Right ventricle myocardium superior (tissue), 1 donor: ENCODE data around the gene TPT1. TPM values are rescaled to one million over a fixed set of nuclear protein-coding genes. Genes with fewer than 3 reads are reported as not detected.
"Not testable (repeated sequence)": the region's sequence is repeated elsewhere in the genome, so short reads cannot be mapped to it uniquely, and the experiment has no call there.

Experiments
- ATAC-seq: fragments of 200-7000 bp; cut with Tn5 transposase; one replicate; pipeline ENCODE4 v1.9.1; 2020; ENCODE audit warnings: mild to moderate bottlenecking; ENCODE audit not compliant: poor library complexity
- DNase-seq: peaks from one replicate; pipeline ENCODE4 v3.0.0-alpha.2; 2020
- intact Hi-C: fragments of 100-400 bp; cut with DNase I; formaldehyde crosslinking; loops from one replicate; pipeline ENCODE4 v1.11.2; 2022
- total RNA-seq: library from RNA; stranded (reverse); fragmentation: NEBNext Ultra II Directional; extraction: Animal tissue kit (Norgen Biotek cat#: 25700); gene quantifications from one replicate; pipeline ENCODE4 v1.2.1, GENCODE V29; 2021
- donor health status: DM: no; HTN: yes; CAD: no; lungs with severe emphysema.

TPT1 gene
- total RNA-seq, 1 donor from 2014 or later = 4,220 TPM

GRCh38 chr13:45316338-45316737, 24.6 kb downstream of the TPT1 start:
- intact Hi-C loops = no loop called here
- ATAC-seq = no peak

GRCh38 chr13:45315520-45316167, 25.3 kb downstream of the TPT1 start:
- ATAC-seq (peak; percentile 81), DNase-seq (peak; percentile 67)
- intact Hi-C loops = no loop called here

More at GRCh38 chr13:45316338-45316737, 24.6 kb downstream of the TPT1 start:
- DNase-seq = no peak

- ATAC-seq = no peak
- intact Hi-C loops = no loop called here
- no peak for DNase-seq
Measured at GRCh38 chr13:45314822-45315221, 26.2 kb downstream of the TPT1 start.

GRCh38 chr13:45310341-45311131, 30.4 kb downstream of the TPT1 start:
- ATAC-seq (no peak), DNase-seq (no peak)
- intact Hi-C loops = loop anchor here (2.0 kb wide), 1 partner anchor 264 kb away; no protein-coding TSS in a partner anchor

- no peak for ATAC-seq
- intact Hi-C loops = no loop called here
- no peak for DNase-seq
Measured at GRCh38 chr13:45306966-45307365, 34.0 kb downstream of the TPT1 start.

- DNase-seq (no peak), ATAC-seq (no peak)
- intact Hi-C loops = no loop called here
Measured at GRCh38 chr13:45305079-45305478, 35.9 kb downstream of the TPT1 start.

- intact Hi-C loops = no loop called here
- DNase-seq = no peak
Measured at GRCh38 chr13:45303866-45304265, 37.1 kb downstream of the TPT1 start.

GRCh38 chr13:45303026-45303425, 38.0 kb downstream of the TPT1 start:
- intact Hi-C loops = no loop called here
- ATAC-seq (no peak), DNase-seq (no peak)

More at GRCh38 chr13:45303866-45304265, 37.1 kb downstream of the TPT1 start:
- ATAC-seq = no peak

- no peak for ATAC-seq
- intact Hi-C loops = no loop called here
Measured at GRCh38 chr13:45302507-45302906, 38.5 kb downstream of the TPT1 start.

GRCh38 chr13:45301263-45301662, 39.7 kb downstream of the TPT1 start:
- ATAC-seq = no peak
- no peak for DNase-seq
- intact Hi-C loops = no loop called here

More at GRCh38 chr13:45302507-45302906, 38.5 kb downstream of the TPT1 start:
- no peak for DNase-seq

GRCh38 chr13:45300190-45300985, 40.6 kb downstream of the TPT1 start:
- DNase-seq = no peak
- intact Hi-C loops = no loop called here
- no peak for ATAC-seq

- intact Hi-C loops = no loop called here
- no peak for DNase-seq
- ATAC-seq = no peak
Measured at GRCh38 chr13:45299194-45299593, 41.8 kb downstream of the TPT1 start.

- intact Hi-C loops, DNase-seq, ATAC-seq: not testable (repeated sequence)
Measured at GRCh38 chr13:45298550-45298949, 42.4 kb downstream of the TPT1 start.

- ATAC-seq = no peak
- intact Hi-C loops = no loop called here
- DNase-seq = no peak
Measured at GRCh38 chr13:45298206-45298505, 42.8 kb downstream of the TPT1 start.

GRCh38 chr13:45297456-45298205, 43.4 kb downstream of the TPT1 start:
- peak; percentile 45 for ATAC-seq
- no peak for DNase-seq
- intact Hi-C loops = no loop called here

- intact Hi-C loops = no loop called here
- no peak for DNase-seq
- no peak for ATAC-seq
Measured at GRCh38 chr13:45296259-45296658, 44.7 kb downstream of the TPT1 start.

- DNase-seq (no peak), ATAC-seq (peak; percentile 75)
- intact Hi-C loops = no loop called here
Measured at GRCh38 chr13:45295536-45295935, 45.4 kb downstream of the TPT1 start.

GRCh38 chr13:45292176-45292575, 48.8 kb downstream of the TPT1 start:
- no peak for DNase-seq
- no peak for ATAC-seq
- intact Hi-C loops = no loop called here
